ENCODE data around the gene CHRNA4.

The CHRNA4 gene

GRCh38 chr20:63376283-63377250, 15.4 kb upstream of the CHRNA4 start:
- TF ChIP-seq FOXP2 (optimal IDR thresholded peaks at IDR 0.05; ENCODE audit: borderline replicate concordance, extremely low read depth, extremely low read length, insufficient read depth) = no peak
- no peak for TF ChIP-seq SIN3A (IDR thresholded peaks at IDR 0.05; ENCODE audit: borderline replicate concordance, insufficient read depth, low read length)
- no peak for TF ChIP-seq REST (IDR thresholded peaks at IDR 0.05; ENCODE audit: insufficient read depth in 1 of 2, low read depth in 2 of 2, low read length in 2 of 2)
- no peak for TF ChIP-seq POLR2AphosphoS5 (IDR thresholded peaks at IDR 0.05; ENCODE audit: low read depth, low read length)
- no peak for TF ChIP-seq TAF1 (IDR thresholded peaks at IDR 0.05; ENCODE audit: borderline replicate concordance, insufficient read depth, low read length)

GRCh38 chr20:63375438-63375837, 14.3 kb upstream of the CHRNA4 start:
- no peak for TF ChIP-seq FOXP2 (optimal IDR thresholded peaks at IDR 0.05; ENCODE audit: borderline replicate concordance, extremely low read depth, extremely low read length, insufficient read depth)
- no peak for TF ChIP-seq SIN3A (IDR thresholded peaks at IDR 0.05; ENCODE audit: borderline replicate concordance, insufficient read depth, low read length)

- no peak for TF ChIP-seq TAF1 (IDR thresholded peaks at IDR 0.05; ENCODE audit: borderline replicate concordance, insufficient read depth, low read length)
- no peak for TF ChIP-seq POLR2AphosphoS5 (IDR thresholded peaks at IDR 0.05; ENCODE audit: low read depth, low read length)
Observed at GRCh38 chr20:63374504-63374903, 13.4 kb upstream of the CHRNA4 start.

GRCh38 chr20:63373996-63374395, 12.8 kb upstream of the CHRNA4 start:
- no peak for TF ChIP-seq FOXP2 (optimal IDR thresholded peaks at IDR 0.05; ENCODE audit: borderline replicate concordance, extremely low read depth, extremely low read length, insufficient read depth)
- no peak for TF ChIP-seq SIN3A (IDR thresholded peaks at IDR 0.05; ENCODE audit: borderline replicate concordance, insufficient read depth, low read length)
- TF ChIP-seq TAF1 (IDR thresholded peaks at IDR 0.05; ENCODE audit: borderline replicate concordance, insufficient read depth, low read length) = no peak
- no peak for TF ChIP-seq REST (IDR thresholded peaks at IDR 0.05; ENCODE audit: insufficient read depth in 1 of 2, low read depth in 2 of 2, low read length in 2 of 2)
- TF ChIP-seq POLR2AphosphoS5 (IDR thresholded peaks at IDR 0.05; ENCODE audit: low read depth, low read length) = no peak

- TF ChIP-seq POLR2AphosphoS5 (IDR thresholded peaks at IDR 0.05; ENCODE audit: low read depth, low read length) (no peak), REST (IDR thresholded peaks at IDR 0.05; ENCODE audit: insufficient read depth in 1 of 2, low read depth in 2 of 2, low read length in 2 of 2) (no peak), SIN3A (IDR thresholded peaks at IDR 0.05; ENCODE audit: borderline replicate concordance, insufficient read depth, low read length) (no peak), TAF1 (IDR thresholded peaks at IDR 0.05; ENCODE audit: borderline replicate concordance, insufficient read depth, low read length) (no peak), FOXP2 (optimal IDR thresholded peaks at IDR 0.05; ENCODE audit: borderline replicate concordance, extremely low read depth, extremely low read length, insufficient read depth) (no peak)
Observed at GRCh38 chr20:63372971-63373885, 12.1 kb upstream of the CHRNA4 start.

Data from PFSK-1 (cell line).